ENCODE measurements around the gene SRP68.

SRP68 gene

GRCh38 chr17:76007131-76007849 is 65.0 kb downstream of the SRP68 start:
- no peak for DNase-seq (ENCODE audit: low read depth, low spot score)
- TF ChIP-seq POLR2AphosphoS5 (IDR thresholded peaks at IDR 0.05; ENCODE audit: borderline replicate concordance, low read depth, low read length) = no peak
- TF ChIP-seq EZH2 (IDR thresholded peaks at IDR 0.05) = no peak
- Histone ChIP-seq H3K9me3 (ENCODE audit: low read depth, low read length) (no peaks in the 10 kb centered on the region), H3K27ac (no peak overlapping the region), H3K36me3 (ENCODE audit: insufficient read depth, low read length) (no peaks in the 10 kb centered on the region), H3K4me3 (no peak overlapping the region), H3K9ac (ENCODE audit: insufficient read length) (no peak overlapping the region)

DNA sequence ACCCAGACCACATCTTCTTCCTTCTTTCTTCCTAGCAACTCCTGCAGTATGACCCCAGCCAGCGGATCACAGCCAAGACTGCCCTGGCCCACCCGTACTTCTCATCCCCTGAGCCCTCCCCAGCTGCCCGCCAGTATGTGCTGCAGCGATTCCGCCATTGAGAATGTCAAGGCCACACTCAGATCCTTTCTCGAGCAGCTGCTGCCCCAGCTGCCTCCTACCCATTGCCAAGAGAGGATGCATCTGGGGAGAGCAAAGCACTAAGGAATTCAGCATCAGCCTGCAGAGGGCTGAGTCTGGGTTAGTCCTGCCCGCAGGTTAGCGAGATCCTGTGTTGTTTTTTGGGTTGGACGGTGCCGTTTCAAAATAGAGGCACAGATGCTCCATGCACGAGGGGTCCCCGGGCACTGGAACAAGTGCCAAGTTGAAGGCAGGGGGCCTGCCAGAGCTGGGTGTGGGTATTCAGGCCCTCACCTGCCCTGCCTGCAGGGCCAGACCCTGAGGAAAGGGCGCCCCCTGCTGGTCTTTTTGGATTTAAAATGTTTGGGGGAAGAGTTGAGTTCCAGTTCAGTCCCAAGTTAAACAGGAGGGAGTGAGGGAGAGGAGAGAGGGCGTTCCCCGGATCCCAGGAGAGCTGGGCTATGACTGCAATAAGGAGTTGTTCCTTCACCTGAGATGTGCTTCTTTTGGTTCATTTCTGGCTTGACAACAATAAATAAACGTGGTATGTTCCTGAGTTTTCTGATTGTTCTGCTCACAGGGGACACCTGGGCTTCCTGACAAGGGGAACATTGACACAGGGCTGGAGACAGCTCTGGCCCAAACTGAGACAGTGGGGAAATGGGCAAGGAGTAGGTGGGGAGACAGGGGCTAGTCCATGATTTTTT is 66.8 kb downstream of the SRP68 start:
- no peaks in the 10 kb centered on the region for H3K9me3 ChIP-seq (ENCODE audit: low read depth, low read length)
- no peak overlapping the region for H3K4me3 ChIP-seq
- no peaks in the 10 kb centered on the region for H3K36me3 ChIP-seq (ENCODE audit: insufficient read depth, low read length)
- H3K27ac ChIP-seq = no peak overlapping the region
- H3K9ac ChIP-seq (ENCODE audit: insufficient read length) = no peak overlapping the region
- no peak for TF ChIP-seq EZH2 (IDR thresholded peaks at IDR 0.05)
- TF ChIP-seq FOXP2 (optimal IDR thresholded peaks at IDR 0.05; ENCODE audit: control extremely low read depth, extremely low read length, insufficient read depth) = no peak
- peak; percentile 37 for DNase-seq (ENCODE audit: low read depth, low spot score)

DNA sequence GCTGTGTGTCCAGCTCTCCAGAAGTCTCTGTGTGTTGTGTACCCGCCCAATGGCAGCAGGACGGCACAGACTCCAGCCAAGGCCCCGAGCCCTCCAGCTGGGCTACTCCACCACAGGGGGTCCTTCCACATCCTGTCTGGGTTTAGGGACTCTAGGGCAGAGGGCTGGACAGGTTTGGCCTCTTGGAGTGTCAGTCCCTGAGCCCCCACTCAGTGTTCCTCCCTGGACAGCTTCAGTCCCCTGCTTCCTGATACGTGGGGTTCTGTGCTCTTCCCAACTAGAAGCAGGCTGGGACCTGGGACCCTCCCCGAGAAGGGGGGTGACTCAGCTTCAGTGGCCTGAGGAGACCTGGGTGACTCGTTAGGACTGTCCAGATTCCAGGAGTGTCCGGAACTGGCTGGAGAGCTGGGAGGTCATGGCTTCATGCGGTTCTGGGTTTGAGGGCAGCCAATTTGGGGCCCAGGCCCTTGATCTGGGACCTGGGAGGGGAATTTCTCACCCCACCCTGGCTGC is 67.5 kb downstream of the SRP68 start:
- H3K4me3 ChIP-seq = no peak overlapping the region
- DNase-seq (ENCODE audit: low read depth, low spot score) = no peak
- H3K27ac ChIP-seq = no peak overlapping the region
- TF ChIP-seq POLR2AphosphoS5 (IDR thresholded peaks at IDR 0.05; ENCODE audit: borderline replicate concordance, low read depth, low read length) = no peak
- TF ChIP-seq EZH2 (IDR thresholded peaks at IDR 0.05) = no peak
- TF ChIP-seq FOXP2 (optimal IDR thresholded peaks at IDR 0.05; ENCODE audit: control extremely low read depth, extremely low read length, insufficient read depth) = no peak
- H3K36me3 ChIP-seq (ENCODE audit: insufficient read depth, low read length) = no peaks in the 10 kb centered on the region
- H3K9ac ChIP-seq (ENCODE audit: insufficient read length) = no peak overlapping the region
- no peaks in the 10 kb centered on the region for H3K9me3 ChIP-seq (ENCODE audit: low read depth, low read length)

DNA sequence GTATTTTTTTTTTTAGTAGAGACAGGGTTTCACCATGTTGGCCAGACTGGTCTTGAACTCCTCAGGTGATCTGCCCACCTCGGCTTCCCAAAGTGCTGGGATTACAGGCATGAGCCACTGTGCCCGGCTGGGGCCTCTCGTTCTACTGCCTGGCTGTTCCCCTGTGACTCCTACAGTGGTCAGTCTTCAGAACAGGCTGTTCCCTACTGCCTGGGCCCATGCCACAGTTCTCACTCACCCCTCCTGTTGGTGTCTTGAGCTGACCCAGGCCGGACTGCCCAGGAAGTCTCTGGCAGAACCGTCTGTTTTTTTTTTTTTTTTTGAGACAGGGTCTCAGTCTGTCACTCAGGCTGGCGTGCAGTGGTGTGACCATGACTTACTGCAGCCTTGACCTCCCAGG is 68.4 kb downstream of the SRP68 start:
- no peak overlapping the region for H3K27ac ChIP-seq
- H3K4me3 ChIP-seq = no peak overlapping the region
- no peak overlapping the region for H3K9ac ChIP-seq (ENCODE audit: insufficient read length)
- no peak for DNase-seq (ENCODE audit: low read depth, low spot score)
- H3K36me3 ChIP-seq (ENCODE audit: insufficient read depth, low read length) = no peaks in the 10 kb centered on the region
- no peaks in the 10 kb centered on the region for H3K9me3 ChIP-seq (ENCODE audit: low read depth, low read length)
- no peak for TF ChIP-seq FOXP2 (optimal IDR thresholded peaks at IDR 0.05; ENCODE audit: control extremely low read depth, extremely low read length, insufficient read depth)
- no peak for TF ChIP-seq POLR2AphosphoS5 (IDR thresholded peaks at IDR 0.05; ENCODE audit: borderline replicate concordance, low read depth, low read length)
- TF ChIP-seq EZH2 (IDR thresholded peaks at IDR 0.05) = no peak

- no peak overlapping the region for H3K27ac ChIP-seq
- H3K9ac ChIP-seq (ENCODE audit: insufficient read length) = no peak overlapping the region
- TF ChIP-seq EZH2 (IDR thresholded peaks at IDR 0.05) (no peak), FOXP2 (optimal IDR thresholded peaks at IDR 0.05; ENCODE audit: control extremely low read depth, extremely low read length, insufficient read depth) (no peak), POLR2AphosphoS5 (IDR thresholded peaks at IDR 0.05; ENCODE audit: borderline replicate concordance, low read depth, low read length) (no peak)
- H3K36me3 ChIP-seq (ENCODE audit: insufficient read depth, low read length) = no peaks in the 10 kb centered on the region
- H3K4me3 ChIP-seq = no peak overlapping the region
- DNase-seq (ENCODE audit: low read depth, low spot score) = no peak
- H3K9me3 ChIP-seq (ENCODE audit: low read depth, low read length) = no peaks in the 10 kb centered on the region
Measured at GRCh38 chr17:76002100-76002499, 70.2 kb downstream of the SRP68 start.

- Histone ChIP-seq H3K9ac (ENCODE audit: insufficient read length) (no peak within 1 kb of the TSS), H3K27ac (no peak within 1 kb of the TSS), H3K4me3 (no peak within 1 kb of the TSS), H3K9me3 (ENCODE audit: low read depth, low read length) (no peaks in the 10 kb centered on the region), H3K36me3 (ENCODE audit: insufficient read depth, low read length) (no peaks in the 10 kb centered on the region)
- no peak for DNase-seq (ENCODE audit: low read depth, low spot score)
- TF ChIP-seq POLR2AphosphoS5 (IDR thresholded peaks at IDR 0.05; ENCODE audit: borderline replicate concordance, low read depth, low read length) (no peak), FOXP2 (optimal IDR thresholded peaks at IDR 0.05; ENCODE audit: control extremely low read depth, extremely low read length, insufficient read depth) (no peak), EZH2 (IDR thresholded peaks at IDR 0.05) (no peak)
Measured at GRCh38 chr17:76000755-76001521, 71.4 kb downstream of the SRP68 start, which contains the start of gene CDK3. Gene CDK3 (plus strand): TSS chr17:76000855. CDS start chr17:76001426, 571 bp downstream.

DNA sequence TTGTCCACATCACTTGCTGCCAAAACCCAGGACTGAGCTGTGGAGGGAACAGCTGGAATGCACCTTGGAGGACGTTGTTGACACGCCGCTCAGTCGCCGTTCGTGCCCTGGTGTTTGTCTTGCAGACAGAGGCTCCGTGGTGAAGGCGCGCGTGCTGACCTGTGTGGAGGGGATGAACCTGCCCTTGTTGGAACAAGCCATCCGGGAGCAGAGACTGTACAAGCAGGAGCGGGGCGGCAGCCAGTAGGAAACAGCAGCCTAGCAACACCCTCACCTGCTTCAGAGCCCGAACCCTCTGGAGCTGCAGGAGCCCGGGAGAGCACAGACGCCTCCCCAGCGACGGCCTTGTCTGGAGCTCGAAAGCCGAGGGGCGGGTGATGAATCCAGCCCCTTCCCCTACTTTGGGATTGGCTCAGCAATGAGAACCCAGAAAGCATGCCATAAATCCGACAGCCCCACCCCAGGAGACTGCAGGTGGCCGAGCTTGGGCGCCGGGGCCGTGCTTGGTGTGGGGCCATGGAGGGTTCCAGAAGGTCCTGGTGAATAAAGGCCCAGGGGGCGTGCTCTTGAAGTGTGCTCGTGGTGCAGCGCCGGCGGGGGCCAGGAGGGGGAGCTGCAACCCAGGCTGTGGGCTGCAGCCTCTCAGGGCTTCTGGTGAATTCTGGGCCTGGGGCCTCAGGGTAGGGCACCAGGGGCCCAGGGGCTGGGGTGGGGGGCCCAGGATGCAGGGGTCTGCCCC is 72.1 kb downstream of the SRP68 start:
- Histone ChIP-seq H3K9me3 (ENCODE audit: low read depth, low read length) (no peaks in the 10 kb centered on the region), H3K27ac (no peak overlapping the region), H3K4me3 (no peak overlapping the region), H3K9ac (ENCODE audit: insufficient read length) (no peak overlapping the region), H3K36me3 (ENCODE audit: insufficient read depth, low read length) (no peaks in the 10 kb centered on the region)
- no peak for DNase-seq (ENCODE audit: low read depth, low spot score)
- TF ChIP-seq FOXP2 (optimal IDR thresholded peaks at IDR 0.05; ENCODE audit: control extremely low read depth, extremely low read length, insufficient read depth) (no peak), POLR2AphosphoS5 (IDR thresholded peaks at IDR 0.05; ENCODE audit: borderline replicate concordance, low read depth, low read length) (no peak), EZH2 (IDR thresholded peaks at IDR 0.05) (no peak)
